ENCODE measurements around the gene ME3. TPM values are rescaled to one million over a fixed set of nuclear protein-coding genes. Genes with fewer than 3 reads are reported as not detected.
A peak's percentile ranks its signal among the peaks of the same experiment; 100 is the strongest.

The ME3 gene
- total RNA-seq, result 10 to 100 TPM; 30.8 to 54.6 (median 36.7) TPM

GRCh38 chr11:86672007-86672621 lies at the start of gene ME3:
TSS of gene ME3 (minus strand) at chr11:86672616.
- Histone ChIP-seq H3K4me1 (peaks cover 0 to 24% (median 8%) of the 10 kb centered on the region in 4 donors), H3K27me3 (no peaks in the 10 kb centered on the region), H3K27ac (peak within 1 kb of the TSS; percentile 77 to 91 (median 84)), H3K36me3 (peaks cover 0 to 3% (median 0%) of the 10 kb centered on the region in 3 donors), H3K9me3 (no peaks in the 10 kb centered on the region), H3K4me3 (peak within 1 kb of the TSS; percentile 66 to 89 (median 76))
- DNase-seq (ENCODE audit: low spot score in 2 of 2), result peak; percentile 23 to 33
- peak in 1 of 5 experiments; percentile 19 for TF ChIP-seq CTCF (IDR thresholded peaks at IDR 0.05)
- peak in 1 of 2 donors; percentile 59 for TF ChIP-seq EP300 (IDR thresholded peaks at IDR 0.05)
- TF ChIP-seq POLR2A (IDR thresholded peaks at IDR 0.05), result peak in 1 of 2 donors; percentile 11
- WGBS, 2 donors, result 0% methylated on average over 13 to 23 of the region's 52 CpGs

GRCh38 chr11:86722006-86722405 lies 49.6 kb upstream of the ME3 start:
- peaks cover 0 to 29% (median 7%) of the 10 kb centered on the region in 4 donors for H3K9me3 ChIP-seq
- WGBS, 2 donors, result 70 to 71% methylated on average over 1 of the region's 1 CpG
- TF ChIP-seq CTCF (IDR thresholded peaks at IDR 0.05) (no peak), POLR2A (IDR thresholded peaks at IDR 0.05) (no peak), EP300 (IDR thresholded peaks at IDR 0.05) (no peak)
- no peaks in the 10 kb centered on the region for H3K36me3 ChIP-seq
- no peak overlapping the region for H3K4me3 ChIP-seq
- no peak overlapping the region for H3K27ac ChIP-seq
- H3K27me3 ChIP-seq, result no peaks in the 10 kb centered on the region
- no peak for DNase-seq (ENCODE audit: low spot score in 2 of 2)
- no peaks in the 10 kb centered on the region for H3K4me1 ChIP-seq

GRCh38 chr11:86720546-86720945 lies 48.1 kb upstream of the ME3 start:
- DNase-seq (ENCODE audit: low spot score in 2 of 2), result no peak
- no peak overlapping the region for H3K4me3 ChIP-seq
- H3K27me3 ChIP-seq, result no peaks in the 10 kb centered on the region
- peaks cover 0 to 29% (median 7%) of the 10 kb centered on the region in 4 donors for H3K9me3 ChIP-seq
- no peak for TF ChIP-seq EP300 (IDR thresholded peaks at IDR 0.05)
- TF ChIP-seq POLR2A (IDR thresholded peaks at IDR 0.05), result no peak
- TF ChIP-seq CTCF (IDR thresholded peaks at IDR 0.05), result no peak
- WGBS, 2 donors, result 61 to 65% methylated on average over 2 of the region's 2 CpGs
- no peak overlapping the region for H3K27ac ChIP-seq
- H3K4me1 ChIP-seq, result no peaks in the 10 kb centered on the region
- no peaks in the 10 kb centered on the region for H3K36me3 ChIP-seq

- H3K27me3 ChIP-seq, result no peaks in the 10 kb centered on the region
- TF ChIP-seq EP300 (IDR thresholded peaks at IDR 0.05), result no peak
- TF ChIP-seq CTCF (IDR thresholded peaks at IDR 0.05), result no peak
- no peak for TF ChIP-seq POLR2A (IDR thresholded peaks at IDR 0.05)
- no peaks in the 10 kb centered on the region for H3K4me1 ChIP-seq
- WGBS, 2 donors, result 29 to 31% methylated on average over 1 of the region's 1 CpG
- H3K9me3 ChIP-seq, result peaks cover 0 to 29% (median 7%) of the 10 kb centered on the region in 4 donors
- DNase-seq (ENCODE audit: low spot score in 2 of 2), result no peak
- H3K4me3 ChIP-seq, result no peak overlapping the region
- H3K27ac ChIP-seq, result no peak overlapping the region
- H3K36me3 ChIP-seq, result no peaks in the 10 kb centered on the region
Observed at GRCh38 chr11:86719781-86720463, 47.5 kb upstream of the ME3 start.

GRCh38 chr11:86718999-86719398 lies 46.6 kb upstream of the ME3 start:
- TF ChIP-seq POLR2A (IDR thresholded peaks at IDR 0.05) (no peak), EP300 (IDR thresholded peaks at IDR 0.05) (no peak), CTCF (IDR thresholded peaks at IDR 0.05) (no peak)
- no peaks in the 10 kb centered on the region for H3K4me1 ChIP-seq
- no peaks in the 10 kb centered on the region for H3K36me3 ChIP-seq
- H3K27me3 ChIP-seq, result no peaks in the 10 kb centered on the region
- DNase-seq (ENCODE audit: low spot score in 2 of 2), result no peak
- no peak overlapping the region for H3K4me3 ChIP-seq
- H3K9me3 ChIP-seq, result peaks cover 0 to 25% (median 7%) of the 10 kb centered on the region in 4 donors
- 88 to 94% methylated on average over 1 of the region's 1 CpG for WGBS, 2 donors
- no peak overlapping the region for H3K27ac ChIP-seq
